OCI-LY3 (cell line): ENCODE data around the gene NLRC3.

Source experiments
- EZH2phosphoT487 ChIP-seq: fragments of 200-600 bp; shearing (Covaris generic); IDR thresholded peaks from 2 replicates; pipeline ENCODE4 v1.6.1; 2018; ENCODE audit warnings: antibody characterized with exemption, mixed run types, low read depth
- TF ChIP-seq, protein P1 (sequence below): fragments of 200-600, 300-600 bp; sonication (generic); IDR thresholded peaks from 2 replicates; pipeline ENCODE4 v1.5.1; 2014; ENCODE audit warnings: antibody characterized with exemption, low read length, low read depth

DNA sequence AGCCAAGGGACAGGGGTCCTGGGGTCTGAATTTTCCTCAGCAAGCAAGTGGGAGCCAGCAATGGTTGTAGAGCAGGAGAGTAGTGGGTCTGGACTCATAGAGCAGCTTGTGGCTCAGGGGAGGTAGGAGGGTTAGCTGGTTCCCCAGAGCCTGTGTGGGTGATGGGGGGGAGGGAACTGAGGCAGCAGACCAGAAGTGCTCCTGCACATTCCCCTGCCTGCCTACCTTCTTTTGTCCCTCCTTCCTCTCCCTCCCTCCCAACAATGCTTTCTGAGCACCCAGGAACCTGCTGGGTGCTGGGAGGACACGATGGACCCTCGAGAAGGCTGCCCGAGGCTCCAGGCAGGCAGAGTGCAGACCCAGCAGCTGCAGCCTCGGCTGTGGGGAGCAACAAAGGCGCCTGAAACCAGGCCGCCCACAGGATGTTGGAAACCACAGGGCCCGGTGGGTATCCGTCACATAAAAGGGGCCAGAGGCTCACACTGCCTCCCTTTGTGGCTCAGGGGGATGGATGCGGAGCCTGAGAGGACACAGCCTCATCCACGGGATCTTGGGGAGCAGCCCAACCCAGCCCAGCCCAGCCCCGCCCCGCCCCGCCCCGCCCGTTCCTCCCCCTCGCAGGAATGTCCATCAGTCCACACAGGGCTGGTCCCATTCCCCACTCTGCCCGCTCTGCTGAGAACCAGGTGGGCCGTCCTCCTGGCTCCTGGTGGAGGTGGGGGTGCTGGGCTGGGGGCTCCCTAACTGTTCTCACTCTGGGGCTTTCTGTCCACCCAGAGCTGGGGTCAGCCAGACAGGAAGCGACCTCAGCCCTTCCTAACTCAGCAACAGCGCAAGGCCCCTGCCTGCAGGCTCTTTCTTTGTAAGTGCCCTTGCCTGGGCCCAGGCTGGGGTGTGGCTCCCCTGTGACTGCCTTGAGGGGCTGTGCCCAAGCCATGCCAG lies 1.7 kb upstream of the NLRC3 start:
- TF ChIP-seq, protein P1, sequence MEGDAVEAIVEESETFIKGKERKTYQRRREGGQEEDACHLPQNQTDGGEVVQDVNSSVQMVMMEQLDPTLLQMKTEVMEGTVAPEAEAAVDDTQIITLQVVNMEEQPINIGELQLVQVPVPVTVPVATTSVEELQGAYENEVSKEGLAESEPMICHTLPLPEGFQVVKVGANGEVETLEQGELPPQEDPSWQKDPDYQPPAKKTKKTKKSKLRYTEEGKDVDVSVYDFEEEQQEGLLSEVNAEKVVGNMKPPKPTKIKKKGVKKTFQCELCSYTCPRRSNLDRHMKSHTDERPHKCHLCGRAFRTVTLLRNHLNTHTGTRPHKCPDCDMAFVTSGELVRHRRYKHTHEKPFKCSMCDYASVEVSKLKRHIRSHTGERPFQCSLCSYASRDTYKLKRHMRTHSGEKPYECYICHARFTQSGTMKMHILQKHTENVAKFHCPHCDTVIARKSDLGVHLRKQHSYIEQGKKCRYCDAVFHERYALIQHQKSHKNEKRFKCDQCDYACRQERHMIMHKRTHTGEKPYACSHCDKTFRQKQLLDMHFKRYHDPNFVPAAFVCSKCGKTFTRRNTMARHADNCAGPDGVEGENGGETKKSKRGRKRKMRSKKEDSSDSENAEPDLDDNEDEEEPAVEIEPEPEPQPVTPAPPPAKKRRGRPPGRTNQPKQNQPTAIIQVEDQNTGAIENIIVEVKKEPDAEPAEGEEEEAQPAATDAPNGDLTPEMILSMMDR: no peak
- TF ChIP-seq EZH2phosphoT487: no peak
